HCT116 (cell line): ENCODE measurements around the gene CDYL. TPM values are rescaled to one million over a fixed set of nuclear protein-coding genes. Genes with fewer than 3 reads are reported as not detected.

ENCODE experiments used
- ATAC-seq: fragments of 200-7000 bp; cut with Tn5 transposase; 2 replicates; pipeline ENCODE4 v1.9.1; 2020; ENCODE audit warnings: mild to moderate bottlenecking, moderate library complexity
- BruUV-seq: library from RNA; stranded (reverse); fragments of 400-500 nt; replicated peaks from 2 replicates; lab custom pipeline; 2021; lab: Mats Ljungman, UMichigan
- CTCF ChIA-PET: fragments of 300-600 bp; sonication (Branson Sonifier 250); formaldehyde crosslinking; loops from one replicate; lab custom pipeline; 2021; ENCODE audit warnings: antibody characterized with exemption; lab: Charles Lee
- POLR2A ChIA-PET: fragments of 300-600, 350-600 bp; sonication (Branson Sonifier 250); formaldehyde crosslinking; loops from one replicate; lab custom pipeline; 2021; ENCODE audit warnings: antibody characterized with exemption; lab: Charles Lee
- RAD21 ChIA-PET, 2 experiments: fragments of 300-600 bp; sonication (Branson Sonifier 250); formaldehyde crosslinking; loops; one replicate each; lab custom pipeline; 2023; ENCODE audit warnings: low total read pairs in 2 of 2; ENCODE audit not compliant: uncharacterized antibody in 2 of 2, unreplicated experiment in 2 of 2, low non-redundant PET in 1 of 2; lab: Charles Lee
- DNase-seq: peaks from one replicate; pipeline ENCODE4 v3.0.0-alpha.2; 2010; ENCODE audit warnings: low read depth, low spot score
- H2AFZ ChIP-seq: fragments of 200-600 bp; shearing (Covaris generic), sonication (generic); 2 replicates; pipeline ENCODE4 v1.6.1; 2017; ENCODE audit warnings: low read depth, mixed run types, mixed read lengths, antibody characterized with exemption, low read length; ENCODE audit not compliant: poor library complexity, severe bottlenecking
- H3K27ac ChIP-seq: 2 replicates; pipeline ENCODE4 v1.5.1; 2012; ENCODE audit warnings: low read depth, low read length
- H3K27me3 ChIP-seq: fragments of 200-600 bp; sonication (generic); 2 replicates; pipeline ENCODE4 v1.6.1; 2016; ENCODE audit warnings: mixed run types, low read length, mixed read lengths; ENCODE audit not compliant: insufficient read depth
- H3K36me3 ChIP-seq, 2 experiments: fragments of 200-500 bp in 1 of 2; fragments of 200-600 bp in 1 of 2; sonication (Bioruptor generic) in 1 of 2; sonication (generic) in 1 of 2; 2 replicates each; pipeline versions ENCODE4 v1.5.1 to v1.6.1; 2014 to 2016; ENCODE audit warnings: low read length in 2 of 2, inconsistent platforms in 1 of 2, mixed read lengths in 1 of 2, mixed run types in 1 of 2; ENCODE audit not compliant: insufficient read depth in 2 of 2, control insufficient read depth in 1 of 2
- H3K4me1 ChIP-seq, 2 experiments: fragments of 200-600 bp in 1 of 2; sonication (generic) in 1 of 2; 2 replicates each; pipeline versions ENCODE4 v1.5.1 to v1.6.1; 2012 to 2017; ENCODE audit warnings: low read length in 2 of 2, inconsistent platforms in 1 of 2, mild to moderate bottlenecking in 1 of 2, mixed read lengths in 1 of 2, mixed run types in 1 of 2, moderate library complexity in 1 of 2; ENCODE audit not compliant: insufficient read depth in 2 of 2, control insufficient read depth in 1 of 2
- H3K4me2 ChIP-seq: fragments of 200-600 bp; sonication (generic); 2 replicates; pipeline ENCODE4 v1.6.1; 2017; ENCODE audit warnings: mixed run types, low read length, mixed read lengths
- H3K4me3 ChIP-seq, 2 experiments: fragments of 200-600 bp in 1 of 2; sonication (generic) in 1 of 2; replicated peaks in 1 of 2; 2 replicates each; pipeline ENCODE4 v1.5.1; 2011 to 2016; ENCODE audit warnings: low read length in 2 of 2, control low read depth in 1 of 2, low read depth in 1 of 2, mild to moderate bottlenecking in 1 of 2, mixed read lengths in 1 of 2, mixed run types in 1 of 2
- H3K79me2 ChIP-seq: fragments of 200-600 bp; sonication (generic); 2 replicates; pipeline ENCODE4 v1.6.1; 2017; ENCODE audit warnings: mild to moderate bottlenecking, mixed run types, low read length, moderate library complexity, mixed read lengths; ENCODE audit not compliant: insufficient read depth
- H3K9ac ChIP-seq: fragments of 200-600 bp; sonication (generic); 2 replicates; pipeline ENCODE4 v1.6.1; 2016; ENCODE audit warnings: low read length, mixed read lengths
- H3K9me2 ChIP-seq: fragments of 200-600 bp; sonication (generic), shearing (Covaris generic); 2 replicates; pipeline ENCODE4 v1.6.1; 2017; ENCODE audit warnings: mixed run types, mild to moderate bottlenecking, moderate library complexity; ENCODE audit not compliant: insufficient read depth
- H3K9me3 ChIP-seq, 2 experiments: fragments of 200-500 bp in 1 of 2; fragments of 200-600 bp in 1 of 2; sonication (Bioruptor generic) in 1 of 2; sonication (generic) in 1 of 2; 2 replicates each; pipeline ENCODE4 v1.6.1; 2014 to 2017; ENCODE audit warnings: low read length in 2 of 2, mixed read lengths in 2 of 2, inconsistent platforms in 1 of 2, low read depth in 1 of 2, mild to moderate bottlenecking in 1 of 2, mixed run types in 1 of 2, moderate library complexity in 1 of 2; ENCODE audit not compliant: control insufficient read depth in 1 of 2, insufficient read depth in 1 of 2
- H4K20me1 ChIP-seq: fragments of 200-600 bp; sonication (generic), shearing (Covaris generic); 2 replicates; pipeline ENCODE4 v1.6.1; 2017; ENCODE audit warnings: mixed run types, mild to moderate bottlenecking, moderate library complexity; ENCODE audit not compliant: insufficient read depth
- CTCF ChIP-seq, 3 experiments: fragments of 200-600 bp in 1 of 3; sonication (generic) in 1 of 3; IDR thresholded peaks in 2 of 3; conservative IDR thresholded peaks in 1 of 3; 2 replicates each; pipeline ENCODE4 v1.5.1; 2012 to 2017; ENCODE audit warnings: low read depth in 2 of 3, low read length in 2 of 3, antibody characterized with exemption in 1 of 3, borderline replicate concordance in 1 of 3, control low read depth in 1 of 3, mild to moderate bottlenecking in 1 of 3, mixed read lengths in 1 of 3, mixed run types in 1 of 3, moderate library complexity in 1 of 3; ENCODE audit not compliant: insufficient read depth in 1 of 3
- EGR1 ChIP-seq: IDR thresholded peaks from 2 replicates; pipeline ENCODE4 v1.6.1; 2012; ENCODE audit warnings: low read depth
- EZH2 ChIP-seq: fragments of 200-600 bp; sonication (generic); IDR thresholded peaks from 2 replicates; pipeline ENCODE4 v1.6.1; 2017; ENCODE audit warnings: antibody characterized with exemption, mixed run types
- EZH2phosphoT487 ChIP-seq: fragments of 200-600 bp; IDR thresholded peaks from 2 replicates; pipeline ENCODE4 v1.6.1; 2018; ENCODE audit warnings: antibody characterized with exemption, borderline replicate concordance
- FOSL1 ChIP-seq: IDR thresholded peaks from 2 replicates; pipeline ENCODE4 v1.6.1; 2012; ENCODE audit warnings: low read depth
- POLR2A ChIP-seq: IDR thresholded peaks from 2 replicates; pipeline ENCODE4 v1.7.0; 2011; ENCODE audit warnings: borderline replicate concordance; ENCODE audit not compliant: insufficient read depth, insufficient read length; ENCODE audit errors: extremely low read depth
- REST ChIP-seq: IDR thresholded peaks from 2 replicates; pipeline ENCODE4 v1.6.1; 2012; ENCODE audit warnings: low read depth
- SIN3A ChIP-seq: IDR thresholded peaks from 2 replicates; pipeline ENCODE4 v1.6.1; 2012; ENCODE audit warnings: low read depth
- SP1 ChIP-seq: IDR thresholded peaks from 2 replicates; pipeline ENCODE4 v1.6.1; 2012; ENCODE audit warnings: low read depth
- ZFX ChIP-seq: fragments of 450-650 bp; IDR thresholded peaks from 2 replicates; pipeline ENCODE4 v1.6.1; 2017
- ZNF274 ChIP-seq: fragments of 200-500 bp; sonication (Bioruptor generic); IDR thresholded peaks from 2 replicates; pipeline ENCODE4 v1.6.1; 2014; ENCODE audit warnings: mild to moderate bottlenecking, low read depth, low read length, inconsistent platforms
- intact Hi-C: fragments of 100-400 bp; cut with micrococcal nuclease; formaldehyde crosslinking; loops from 2 replicates; pipeline ENCODE4 v1.10.0; 2022
- total RNA-seq: library from RNA; stranded (reverse); gene quantifications from one replicate; pipeline ENCODE4 v1.2.1, GENCODE V29; 2021; ENCODE audit not compliant: unreplicated experiment

The CDYL gene
- total RNA-seq, 1 experiment from 2014 or later, result 42.6 TPM

- H3K4me2 ChIP-seq, result no peak overlapping the region
- H3K79me2 ChIP-seq, result peaks cover 99% of the 10 kb centered on the region
- no peak overlapping the region for H3K9ac ChIP-seq
- H3K27me3 ChIP-seq, result no peaks in the 10 kb centered on the region
- ATAC-seq, result no peak
- TF ChIP-seq EZH2 (no peak), SP1 (no peak), SIN3A (no peak), POLR2A (no peak), FOSL1 (no peak), REST (no peak), ZFX (no peak), ZNF274 (no peak), CTCF (IDR thresholded peaks at IDR 0.05 in 2 of 3, conservative IDR thresholded peaks at IDR 0.05 in 1 of 3; ENCODE audit: borderline replicate concordance in 1 of 3, insufficient read depth in 1 of 3, low read depth in 2 of 3, low read length in 2 of 3) (no peak), EZH2phosphoT487 (no peak), EGR1 (no peak)
- TF ChIP-seq, all 23 proteins: peak for 0
- H3K27ac ChIP-seq, result no peak overlapping the region
- H2AFZ ChIP-seq, result no peak overlapping the region
- BruUV-seq, result no TSS peak
- intact Hi-C loops, result no loop called here
- RAD21 ChIA-PET, result no interaction called here
- H3K9me2 ChIP-seq, result no peaks in the 10 kb centered on the region
- no peaks in the 10 kb centered on the region for H3K36me3 ChIP-seq
- DNase-seq, result no peak
- CTCF ChIA-PET, result no interaction called here
- H3K4me3 ChIP-seq, result no peak overlapping the region
- POLR2A ChIA-PET, result no interaction called here
- H4K20me1 ChIP-seq, result peaks cover 10% of the 10 kb centered on the region; the same call in 1 of the 2 replicates
- no peaks in the 10 kb centered on the region for H3K9me3 ChIP-seq
- H3K4me1 ChIP-seq, result no peaks in the 10 kb centered on the region
These were observed 42.2 kb downstream of the CDYL start for GRCh38 chr6:4818272-4818938.
